ELF-1 (cell line): ENCODE data around the gene VTI1A.
"Not testable (repeated sequence)": the region's sequence is repeated elsewhere in the genome, so short reads cannot be mapped to it uniquely, and the experiment has no call there.

ENCODE experiments used
- DNase-seq: peaks from one replicate; pipeline ENCODE4 v3.0.0-alpha.2; 2016; ENCODE audit warnings: low read depth, low spot score

VTI1A gene

DNA sequence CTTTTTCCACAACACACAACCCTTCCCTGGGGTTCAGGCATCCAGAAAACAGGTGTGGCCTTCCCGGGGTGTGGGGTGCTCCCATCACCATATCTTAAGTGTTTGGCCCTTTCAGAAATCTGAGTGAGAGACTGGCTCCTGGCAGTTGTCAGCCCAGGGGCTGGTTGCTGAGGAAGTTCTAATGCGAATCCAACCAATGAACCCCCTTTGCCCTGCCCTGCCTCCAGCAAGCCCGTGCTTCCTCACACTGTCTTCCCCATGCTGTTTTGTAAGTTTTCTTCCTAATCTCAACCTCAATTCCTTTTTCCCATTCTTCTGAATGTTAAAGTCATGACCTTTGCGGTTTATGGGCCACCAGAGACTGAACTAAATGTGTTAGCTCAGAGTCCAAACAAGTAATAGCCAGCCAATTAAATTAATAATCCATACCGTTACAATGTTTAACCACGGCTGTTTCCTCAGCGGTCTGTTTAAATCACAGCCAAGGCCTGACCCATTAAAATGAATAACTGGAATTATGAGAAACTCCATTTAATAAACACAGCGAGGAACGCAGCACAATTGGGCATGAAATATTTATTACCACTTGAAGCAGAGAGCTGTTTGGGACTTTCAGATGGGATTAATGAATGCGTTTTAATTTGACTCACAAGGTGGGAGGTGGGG is 412.1 kb downstream of the VTI1A start:
- no peak for DNase-seq

DNA sequence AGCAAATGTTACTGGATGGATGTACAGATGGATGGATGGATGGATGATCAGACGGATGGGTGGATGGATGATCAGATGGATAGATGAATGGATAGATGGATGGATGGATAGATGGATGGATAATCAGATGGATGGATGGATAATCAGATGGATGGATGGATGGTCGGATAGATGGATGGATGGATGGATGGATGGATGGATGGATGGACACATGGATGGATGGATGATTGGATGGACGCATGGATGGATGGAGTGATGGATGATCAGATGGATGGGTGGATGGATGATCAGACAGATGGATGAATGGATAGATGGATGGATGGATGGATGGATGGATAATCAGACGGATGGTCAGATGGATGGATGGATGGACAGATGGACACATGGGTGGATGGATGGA is 412.8 kb downstream of the VTI1A start:
- no peak for DNase-seq

DNA sequence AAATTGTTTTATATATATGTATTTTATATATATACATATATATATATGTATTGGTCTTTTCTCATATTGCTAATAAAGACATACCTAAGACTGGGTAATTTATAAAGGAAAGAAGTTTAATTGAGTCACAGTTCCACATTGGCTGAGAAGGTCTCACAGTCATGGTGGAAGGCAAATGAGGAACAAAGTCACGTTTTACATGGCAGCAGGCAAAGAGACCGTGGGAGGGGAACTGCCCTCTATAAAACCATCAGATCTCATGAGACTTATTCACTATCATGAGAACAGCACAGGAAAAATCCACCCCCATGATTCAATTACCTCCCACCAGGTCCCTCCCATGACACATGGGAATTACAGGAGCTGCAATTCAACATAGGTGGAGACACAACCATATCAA is 416.4 kb downstream of the VTI1A start:
- DNase-seq = not testable (repeated sequence)
